Activated CD4-positive, alpha-beta T cell treated with anti-CD3 and anti-CD28 coated beads, Interleukin-2, Interleukin-6, amounts not matched to agents 100 ng/mL and 50 ng/mL, durations not matched to agents 16 hours and 8 hours (primary cell): ENCODE measurements around the gene TUBB.
A peak's percentile ranks its signal among the peaks of the same experiment; 100 is the strongest.
"Not testable (repeated sequence)": the region's sequence is repeated elsewhere in the genome, so short reads cannot be mapped to it uniquely, and the experiment has no call there.

Experiments
- DNase-seq: peaks from one replicate; pipeline ENCODE4 v3.0.0-alpha.2; 2020

Gene TUBB

DNA sequence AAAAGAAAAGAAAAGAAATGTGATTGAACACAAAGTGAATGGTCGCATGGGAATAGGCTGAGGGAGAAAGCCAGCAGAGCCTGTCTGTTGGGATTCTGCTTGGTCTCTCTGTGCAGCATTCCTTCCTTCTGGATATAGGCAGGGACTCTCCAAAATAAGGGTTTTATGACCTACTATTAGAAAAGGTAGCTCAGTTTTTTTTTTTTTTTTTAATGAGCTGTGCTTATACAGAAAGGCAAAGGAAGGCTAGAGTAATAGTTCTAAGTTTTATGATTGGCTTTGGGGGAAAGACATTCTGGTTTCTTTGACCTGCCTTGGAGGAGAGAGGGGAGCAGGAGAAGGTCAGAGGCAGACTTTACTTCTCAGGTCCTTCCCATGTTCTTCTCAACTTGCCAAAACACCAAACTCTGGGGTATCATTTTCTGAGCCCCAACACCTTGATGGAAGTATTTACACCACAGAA is 43.0 kb downstream of the TUBB start:
- DNase-seq: no peak

DNA sequence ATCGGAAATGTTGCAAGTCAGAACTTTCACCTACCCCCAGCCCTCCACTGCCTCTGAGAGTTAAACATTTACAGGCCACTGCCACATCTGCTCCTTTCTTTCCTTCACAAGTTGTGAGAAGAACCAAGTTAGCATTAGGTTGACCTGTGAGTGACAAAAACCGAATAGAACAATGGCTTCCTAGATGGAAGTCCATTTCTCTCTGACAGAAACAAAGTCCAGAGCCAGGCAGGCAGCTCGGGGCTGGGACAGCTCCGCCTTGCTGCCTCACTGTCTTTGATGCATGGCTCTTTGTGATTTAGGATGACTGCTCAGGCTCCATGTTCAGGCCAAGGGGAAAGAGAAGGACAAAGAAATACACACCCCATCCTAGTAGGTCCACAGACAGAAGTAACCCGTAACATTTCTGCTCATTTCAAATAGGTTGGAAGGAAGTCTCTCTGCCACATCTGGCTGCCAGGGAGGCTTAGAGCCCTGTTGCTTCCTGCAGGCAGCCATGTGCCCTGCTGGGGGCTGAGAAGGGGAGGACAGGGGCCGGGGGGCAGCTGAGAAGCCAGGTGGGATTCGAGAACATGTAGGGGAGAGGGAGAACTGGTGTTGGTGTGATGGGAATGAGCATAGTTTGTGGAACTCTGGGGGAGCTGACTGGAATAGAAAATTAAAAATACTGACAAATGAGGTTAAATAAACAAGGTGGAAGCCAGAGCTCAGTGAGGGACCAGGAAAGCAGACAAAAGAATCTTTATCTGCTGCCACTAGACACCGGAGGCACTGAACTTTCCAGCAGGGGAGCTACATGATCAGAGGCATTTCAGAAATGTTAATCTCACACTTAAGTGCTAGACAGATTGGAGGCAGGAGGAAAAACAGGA is 43.7 kb downstream of the TUBB start:
- no peak for DNase-seq

- DNase-seq: not testable (repeated sequence)
Observed at GRCh38 chr6:30764490-30765043, 44.4 kb downstream of the TUBB start.

DNA sequence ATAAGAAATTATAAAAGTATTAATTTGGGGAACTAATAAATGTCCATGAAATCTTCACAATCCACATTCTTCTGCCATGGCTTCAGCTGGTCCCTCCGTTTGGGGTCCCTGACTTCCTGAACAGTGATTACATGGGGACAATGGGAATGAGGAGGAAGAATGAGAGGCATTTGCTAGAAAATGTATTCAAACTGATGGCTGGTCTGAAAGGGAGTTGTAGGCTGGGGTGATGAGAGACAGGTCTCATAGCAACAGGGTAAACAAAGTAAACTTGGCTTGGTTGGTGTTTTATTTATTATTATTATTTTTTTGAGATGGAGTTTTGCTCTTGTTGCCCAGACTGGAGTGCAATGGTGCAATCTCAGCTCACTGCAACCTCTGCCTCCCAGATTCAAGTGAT is 45.3 kb downstream of the TUBB start:
- DNase-seq: not testable (repeated sequence)

GRCh38 chr6:30766461-30767157 is 46.5 kb downstream of the TUBB start:
- DNase-seq: no peak

- DNase-seq: peak; percentile 53
Observed at GRCh38 chr6:30767158-30767943, 47.2 kb downstream of the TUBB start.

DNA sequence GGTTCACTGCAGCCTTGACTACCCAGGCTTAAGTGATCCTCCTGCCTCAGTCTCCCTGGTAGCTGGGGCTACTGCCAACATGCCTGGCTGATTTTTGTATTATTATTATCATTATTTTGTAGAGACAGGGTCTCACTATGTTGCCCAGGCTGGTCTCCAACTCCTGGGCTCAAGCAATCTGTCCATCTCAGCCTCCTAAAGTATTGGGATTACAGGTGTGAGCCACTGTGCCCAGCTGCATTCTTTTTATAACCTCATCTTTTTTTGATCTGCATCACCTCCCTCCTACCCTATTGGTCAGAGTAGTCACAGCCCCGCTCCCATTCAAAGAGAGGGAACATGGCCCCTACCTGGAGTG is 47.8 kb downstream of the TUBB start:
- DNase-seq: no peak

DNA sequence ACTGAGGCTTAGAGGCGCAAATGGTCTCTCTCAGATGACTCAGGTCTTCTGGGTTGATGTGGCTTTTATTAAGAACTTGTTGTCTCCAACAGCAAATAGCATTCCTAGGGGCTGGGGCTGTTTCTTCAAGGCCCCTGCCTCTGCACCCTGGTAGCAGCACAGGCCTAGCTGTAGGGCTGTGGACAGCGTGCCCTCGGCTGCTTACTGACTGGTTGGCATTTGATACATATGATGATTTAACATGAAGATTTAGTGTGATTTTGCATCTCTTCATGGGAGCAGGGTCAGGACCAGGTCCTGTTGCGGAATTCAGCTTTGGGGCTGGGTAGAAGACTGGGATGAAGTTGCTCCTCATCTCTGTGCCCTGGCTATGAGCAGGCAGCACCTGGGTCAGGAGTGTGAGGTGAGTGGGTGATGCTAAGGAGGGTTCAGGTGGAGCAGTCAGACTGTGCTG is 48.5 kb downstream of the TUBB start:
- DNase-seq: no peak

- DNase-seq: peak; percentile 85
Observed at GRCh38 chr6:30769088-30769852, 49.1 kb downstream of the TUBB start.

GRCh38 chr6:30769853-30770524 is 49.8 kb downstream of the TUBB start:
- peak; percentile 55 for DNase-seq

GRCh38 chr6:30770592-30770991 is 50.4 kb downstream of the TUBB start:
- DNase-seq: no peak

DNA sequence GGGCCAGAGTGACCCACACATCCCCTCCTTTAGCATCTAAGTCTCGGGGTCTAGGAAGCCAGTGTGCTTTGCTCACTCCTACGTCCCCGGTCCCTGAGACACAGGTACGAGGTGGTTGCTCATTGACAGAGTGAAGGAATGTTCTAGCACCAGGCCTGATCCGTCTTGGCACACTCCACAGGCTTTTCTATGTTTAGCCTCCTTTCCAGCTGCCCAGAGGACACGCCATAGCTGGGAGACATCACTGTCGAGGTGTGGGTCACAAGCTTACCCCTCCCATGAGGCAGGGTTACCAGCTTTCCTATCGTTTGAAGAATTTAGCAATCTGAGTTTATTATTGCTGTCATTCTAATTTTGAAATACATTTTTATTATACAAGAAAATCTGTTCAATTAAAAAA is 54.5 kb downstream of the TUBB start:
- DNase-seq: no peak
